Large intestine (tissue), 12 donors: Measurements from ENCODE around the gene PSMA6. TPM values are rescaled to one million over a fixed set of nuclear protein-coding genes. Genes with fewer than 3 reads are reported as not detected.
A peak's percentile ranks its signal among the peaks of the same experiment; 100 is the strongest.

Experiments
- DNase-seq, 2 donors: peaks; one replicate each; pipeline versions ENCODE4 v3.0.0 to v3.0.0-alpha.2; 2013
- H3K27ac ChIP-seq: one replicate; pipeline ENCODE4 v1.5.1; 2013; ENCODE audit warnings: low read length
- H3K27me3 ChIP-seq: 2 replicates; pipeline ENCODE4 v1.6.1; 2013; ENCODE audit warnings: low read length; ENCODE audit not compliant: control insufficient read depth, insufficient read depth
- H3K36me3 ChIP-seq: 2 replicates; pipeline ENCODE4 v1.6.1; 2013; ENCODE audit warnings: low read length; ENCODE audit not compliant: control insufficient read depth, insufficient read depth
- H3K4me1 ChIP-seq: one replicate; pipeline ENCODE4 v1.6.1; 2013; ENCODE audit warnings: low read length; ENCODE audit not compliant: control insufficient read depth, insufficient read depth
- H3K4me3 ChIP-seq: one replicate; pipeline ENCODE4 v1.5.1; 2013; ENCODE audit warnings: low read length
- H3K9me3 ChIP-seq: one replicate; pipeline ENCODE4 v1.6.1; 2013; ENCODE audit warnings: mild to moderate bottlenecking, low read depth, low read length, moderate library complexity; ENCODE audit not compliant: control insufficient read depth
- WGBS: methylation state at CpG from one replicate; pipeline ENCODE4 v1.1.5; 2013; ENCODE audit warnings: low lambda C conversion rate; ENCODE audit not compliant: insufficient coverage; 5-methylcytosine and 5-hydroxymethylcytosine counted together
- long read RNA-seq, 11 donors: transcript quantifications; one replicate each; lab custom pipeline, GENCODE V29; 2026
- polyA plus RNA-seq: library from polyadenylated mRNA; unstranded; fragments of 120-200 nt; gene quantifications from one replicate; pipeline ENCODE4 v1.2.1, GENCODE V29; 2013

The PSMA6 gene
- polyA plus RNA-seq = 163 TPM
- long read RNA-seq, donor 1, full-length matches to known transcripts = 78 of 78 reads
- long read RNA-seq, donor 1, partial matches to known transcripts = 0 of 78 reads
- long read RNA-seq, donor 1, other reads (novel, unspliced or antisense) = 0 of 78 reads
- long read RNA-seq, donor 2, full-length matches to known transcripts = 175 of 183 reads
- long read RNA-seq, donor 2, partial matches to known transcripts = 8 of 183 reads
- long read RNA-seq, donor 2, other reads (novel, unspliced or antisense) = 0 of 183 reads
- long read RNA-seq, donor 3 = 0 reads
- long read RNA-seq, donor 4, full-length matches to known transcripts = 11 of 11 reads
- long read RNA-seq, donor 4, partial matches to known transcripts = 0 of 11 reads
- long read RNA-seq, donor 4, other reads (novel, unspliced or antisense) = 0 of 11 reads
- long read RNA-seq, donor 5, full-length matches to known transcripts = 62 of 62 reads
- long read RNA-seq, donor 5, partial matches to known transcripts = 0 of 62 reads
- long read RNA-seq, donor 5, other reads (novel, unspliced or antisense) = 0 of 62 reads
- long read RNA-seq, donor 6, full-length matches to known transcripts = 116 of 116 reads
- long read RNA-seq, donor 6, partial matches to known transcripts = 0 of 116 reads
- long read RNA-seq, donor 6, other reads (novel, unspliced or antisense) = 0 of 116 reads
- long read RNA-seq, donor 7, full-length matches to known transcripts = 52 of 52 reads
- long read RNA-seq, donor 7, partial matches to known transcripts = 0 of 52 reads
- long read RNA-seq, donor 7, other reads (novel, unspliced or antisense) = 0 of 52 reads
- long read RNA-seq, donor 8, full-length matches to known transcripts = 152 of 152 reads
- long read RNA-seq, donor 8, partial matches to known transcripts = 0 of 152 reads
- long read RNA-seq, donor 8, other reads (novel, unspliced or antisense) = 0 of 152 reads
- long read RNA-seq, donor 9, full-length matches to known transcripts = 151 of 151 reads
- long read RNA-seq, donor 9, partial matches to known transcripts = 0 of 151 reads
- long read RNA-seq, donor 9, other reads (novel, unspliced or antisense) = 0 of 151 reads
- long read RNA-seq, donor 10, full-length matches to known transcripts = 128 of 133 reads
- long read RNA-seq, donor 10, partial matches to known transcripts = 5 of 133 reads
- long read RNA-seq, donor 10, other reads (novel, unspliced or antisense) = 0 of 133 reads
- long read RNA-seq, donor 11, full-length matches to known transcripts = 103 of 103 reads
- long read RNA-seq, donor 11, partial matches to known transcripts = 0 of 103 reads
- long read RNA-seq, donor 11, other reads (novel, unspliced or antisense) = 0 of 103 reads

DNA sequence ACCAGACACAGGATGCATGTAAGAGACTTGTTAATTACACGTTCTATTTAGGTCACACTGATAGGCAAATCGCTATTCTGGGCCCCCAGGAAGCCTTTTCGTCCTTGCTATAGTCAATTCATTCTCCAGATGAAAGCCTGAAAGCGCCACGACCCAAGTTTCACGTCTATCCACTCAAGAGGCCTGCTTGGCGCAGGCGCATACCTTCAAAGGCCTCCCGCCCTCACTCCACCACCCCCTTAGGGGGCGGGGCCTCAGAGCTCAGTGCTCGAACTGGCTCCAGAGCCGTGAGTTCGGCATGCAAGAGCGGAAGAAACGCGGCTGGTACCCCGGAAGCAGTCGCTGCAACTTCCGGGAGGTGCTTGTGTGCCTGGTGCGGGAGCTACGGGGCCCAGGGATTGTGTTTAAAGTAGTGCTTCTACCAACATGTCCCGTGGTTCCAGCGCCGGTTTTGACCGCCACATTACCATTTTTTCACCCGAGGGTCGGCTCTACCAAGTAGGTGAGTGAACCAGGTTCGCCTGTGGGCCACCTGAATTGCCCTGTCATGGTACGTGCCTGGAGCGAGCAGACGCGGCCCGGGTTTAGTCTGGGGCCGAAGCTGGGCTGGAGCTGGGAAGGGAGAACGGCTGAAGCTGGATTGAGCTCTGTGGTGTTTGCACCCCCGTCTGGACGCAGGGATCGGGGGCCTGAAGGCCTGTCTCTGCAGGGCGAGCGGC, at the start of gene PSMA6:
PSMA6 (plus strand) TSS at position 332 of the 719 bp plus-strand sequence; CDS start at position 427, 95 bp downstream.
- peak; percentile 100 for DNase-seq
- Histone ChIP-seq H3K4me3 (peak within 1 kb of the TSS; percentile 91), H3K36me3 (peaks cover 3% of the 10 kb centered on the region), H3K4me1 (peaks cover under 1% of the 10 kb centered on the region), H3K27me3 (no peaks in the 10 kb centered on the region), H3K27ac (peak within 1 kb of the TSS; percentile 91), H3K9me3 (no peaks in the 10 kb centered on the region)
- no CpG with 5 or more reads among the region's 40 CpGs for WGBS

GRCh38 chr14:35242599-35243311, 49.4 kb upstream of the PSMA6 start:
- H3K36me3 ChIP-seq = peaks cover 2% of the 10 kb centered on the region
- DNase-seq = no peak
- 89% methylated on average over 2 of the region's 5 CpGs for WGBS
- no peaks in the 10 kb centered on the region for H3K27me3 ChIP-seq
- H3K4me1 ChIP-seq = no peaks in the 10 kb centered on the region
- H3K4me3 ChIP-seq = no peak overlapping the region
- H3K27ac ChIP-seq = no peak overlapping the region
- no peaks in the 10 kb centered on the region for H3K9me3 ChIP-seq

DNA sequence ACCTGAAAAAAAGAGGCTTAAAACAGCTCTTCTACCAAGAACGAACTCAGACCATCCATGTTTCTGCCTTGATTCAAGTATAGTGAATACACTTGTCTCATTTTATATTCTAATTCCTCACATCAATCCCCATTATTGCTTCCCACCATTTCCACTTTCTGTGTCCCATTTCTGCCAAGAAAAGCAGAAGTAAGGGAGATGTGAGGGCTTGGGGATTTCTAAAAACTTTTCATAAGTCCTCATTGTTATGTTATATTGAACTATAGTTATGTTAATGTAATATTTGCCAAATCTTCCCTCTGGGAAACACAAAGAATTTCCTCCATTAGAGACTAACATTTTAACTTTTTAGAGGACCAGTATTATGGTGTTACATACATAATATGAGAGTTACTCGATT, 48.2 kb upstream of the PSMA6 start:
- no peaks in the 10 kb centered on the region for H3K36me3 ChIP-seq
- H3K9me3 ChIP-seq = no peaks in the 10 kb centered on the region
- no peak overlapping the region for H3K4me3 ChIP-seq
- H3K4me1 ChIP-seq = no peaks in the 10 kb centered on the region
- DNase-seq = no peak
- H3K27ac ChIP-seq = no peak overlapping the region
- no peaks in the 10 kb centered on the region for H3K27me3 ChIP-seq
- 93% methylated on average over 2 of the region's 2 CpGs for WGBS

GRCh38 chr14:35244542-35244941, 47.6 kb upstream of the PSMA6 start:
- Histone ChIP-seq H3K27ac (no peak overlapping the region), H3K36me3 (no peaks in the 10 kb centered on the region), H3K9me3 (no peaks in the 10 kb centered on the region), H3K4me1 (no peaks in the 10 kb centered on the region), H3K4me3 (no peak overlapping the region), H3K27me3 (no peaks in the 10 kb centered on the region)
- no peak for DNase-seq
- 86% methylated on average over 1 of the region's 4 CpGs for WGBS

DNA sequence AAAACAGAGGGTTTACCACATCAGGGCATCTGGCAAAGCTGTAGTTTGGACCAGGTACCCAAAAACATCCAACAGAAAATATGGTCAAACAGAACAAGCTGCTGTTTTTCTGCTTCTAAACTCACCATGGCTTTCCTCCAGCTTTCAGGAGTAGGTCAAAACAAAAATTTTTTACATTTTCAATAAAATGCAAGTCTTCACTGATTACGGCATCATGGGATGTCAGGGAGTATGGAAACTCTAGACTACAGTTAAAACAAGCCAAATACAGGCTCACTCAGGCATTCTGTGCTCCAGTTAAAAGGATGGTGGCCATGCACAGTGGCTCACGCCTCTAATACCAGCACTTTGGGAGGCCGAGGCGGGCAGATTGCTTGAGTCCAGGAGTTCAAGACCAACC, 47.1 kb upstream of the PSMA6 start:
- Histone ChIP-seq H3K9me3 (no peaks in the 10 kb centered on the region), H3K4me1 (no peaks in the 10 kb centered on the region), H3K27ac (no peak overlapping the region), H3K27me3 (no peaks in the 10 kb centered on the region), H3K4me3 (no peak overlapping the region), H3K36me3 (no peaks in the 10 kb centered on the region)
- DNase-seq = no peak
- WGBS = no CpG with 5 or more reads among the region's 4 CpGs

DNA sequence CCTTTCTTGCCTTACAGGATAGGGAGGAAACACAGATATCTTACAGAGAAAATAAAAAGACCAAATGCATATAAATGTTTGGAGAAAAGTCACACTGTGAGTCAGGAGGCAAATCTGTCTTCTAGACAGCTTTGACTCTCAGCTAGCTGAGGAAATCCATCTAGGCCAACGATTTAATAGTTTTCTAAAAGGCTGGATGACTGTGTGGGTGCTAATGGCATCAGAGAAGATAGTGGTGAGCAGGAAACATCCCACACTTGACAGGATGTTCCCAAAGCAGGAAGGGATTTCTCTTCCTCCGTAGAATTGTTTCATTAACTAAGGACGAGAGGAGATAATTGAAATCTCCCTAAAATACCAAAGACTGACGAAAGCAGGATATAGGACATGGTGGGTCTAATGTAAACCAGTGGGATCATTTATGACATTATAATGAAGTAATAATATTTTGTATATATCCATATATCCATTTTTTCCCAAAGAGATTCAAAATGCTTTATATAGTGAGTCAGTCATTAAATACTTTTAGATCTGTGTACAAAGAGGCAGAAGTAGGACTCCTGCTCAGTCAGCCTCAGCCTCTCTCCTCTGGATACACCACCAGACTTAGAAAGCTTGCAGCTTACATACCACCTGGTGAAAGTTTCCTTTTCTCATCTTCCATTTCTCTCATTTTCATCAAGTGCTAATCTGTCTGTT, 44.3 kb upstream of the PSMA6 start:
- Histone ChIP-seq H3K27me3 (no peaks in the 10 kb centered on the region), H3K36me3 (no peaks in the 10 kb centered on the region), H3K9me3 (no peaks in the 10 kb centered on the region), H3K4me1 (no peaks in the 10 kb centered on the region), H3K4me3 (no peak overlapping the region), H3K27ac (no peak overlapping the region)
- no peak for DNase-seq
- WGBS = no CpG with 5 or more reads among the region's 4 CpGs

DNA sequence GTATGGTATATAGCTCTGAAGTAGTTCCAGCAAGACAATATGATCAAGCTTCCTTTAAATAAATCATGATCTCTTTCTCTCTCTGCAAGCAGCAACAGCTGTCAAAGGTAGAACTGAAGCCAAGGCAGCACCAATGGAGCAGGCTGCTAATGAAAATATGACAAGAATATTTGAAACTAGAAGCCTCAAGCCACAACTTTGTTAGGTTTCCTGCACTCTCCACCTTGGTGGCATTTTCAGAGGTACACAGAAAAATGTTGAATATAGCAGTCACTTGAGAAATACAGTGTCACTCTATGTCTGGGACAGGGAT, 43.8 kb upstream of the PSMA6 start:
- Histone ChIP-seq H3K36me3 (no peaks in the 10 kb centered on the region), H3K9me3 (no peaks in the 10 kb centered on the region), H3K4me3 (no peak overlapping the region), H3K27ac (no peak overlapping the region), H3K27me3 (no peaks in the 10 kb centered on the region), H3K4me1 (no peaks in the 10 kb centered on the region)
- no peak for DNase-seq

GRCh38 chr14:35250319-35250718, 41.9 kb upstream of the PSMA6 start:
- H3K27me3 ChIP-seq = no peaks in the 10 kb centered on the region
- H3K4me1 ChIP-seq = no peaks in the 10 kb centered on the region
- H3K36me3 ChIP-seq = no peaks in the 10 kb centered on the region
- H3K9me3 ChIP-seq = no peaks in the 10 kb centered on the region
- 100% methylated on average over 1 of the region's 4 CpGs for WGBS
- H3K27ac ChIP-seq = no peak overlapping the region
- DNase-seq = no peak
- H3K4me3 ChIP-seq = no peak overlapping the region

DNA sequence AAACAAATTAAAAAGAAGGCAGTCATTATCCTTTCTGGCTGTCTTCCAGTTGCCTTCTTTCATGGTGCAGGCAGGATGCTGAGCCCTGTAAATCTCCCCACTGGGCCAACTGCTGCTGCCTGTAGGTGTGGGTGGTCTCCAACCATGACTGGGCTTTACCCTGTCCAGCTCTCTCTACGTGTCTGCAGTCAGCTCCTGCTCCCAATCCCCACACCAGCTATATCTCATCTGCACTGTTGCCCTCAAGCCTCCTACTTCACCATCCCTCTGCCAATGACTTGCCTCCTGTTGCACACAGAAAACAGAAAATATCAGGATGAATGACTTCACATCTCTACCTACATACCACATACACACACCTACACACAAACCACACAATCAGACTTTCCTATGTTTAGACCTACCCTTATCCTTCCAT, 39.7 kb upstream of the PSMA6 start:
- no peak overlapping the region for H3K27ac ChIP-seq
- no peaks in the 10 kb centered on the region for H3K36me3 ChIP-seq
- no peak for DNase-seq
- H3K9me3 ChIP-seq = no peaks in the 10 kb centered on the region
- no CpG with 5 or more reads among the region's 1 CpG for WGBS
- no peak overlapping the region for H3K4me3 ChIP-seq
- no peaks in the 10 kb centered on the region for H3K4me1 ChIP-seq
- no peaks in the 10 kb centered on the region for H3K27me3 ChIP-seq
